GM12878 (cell line): ENCODE data around the gene FBN2. TPM values are rescaled to one million over a fixed set of nuclear protein-coding genes. Genes with fewer than 3 reads are reported as not detected.

Experiments used
- ATAC-seq: fragments of 200-7000 bp; cut with Tn5 transposase; 3 replicates; pipeline ENCODE4 v1.9.1; 2020; ENCODE audit warnings: mild to moderate bottlenecking, moderate library complexity
- BruUV-seq: library from RNA; stranded (reverse); fragments of 400-500 nt; replicated peaks from 2 replicates; lab custom pipeline; 2021; lab: Mats Ljungman, UMichigan
- CTCF ChIA-PET: fragments of 300-600 bp; sonication (Branson Sonifier 250); formaldehyde crosslinking; extraction: SDS; loops from one replicate; lab custom pipeline; 2021; ENCODE audit warnings: inconsistent platforms; lab: Yijun Ruan, JAX
- POLR2A ChIA-PET: fragments of 350-600 bp; formaldehyde crosslinking; extraction: SDS; loops from one replicate; lab custom pipeline; 2021; ENCODE audit warnings: inconsistent platforms; lab: Charles Lee
- RAD21 ChIA-PET: fragments of 300-600 bp; sonication (Branson Sonifier 250); formaldehyde crosslinking; loops from one replicate; lab custom pipeline; 2023; ENCODE audit warnings: antibody characterized with exemption; ENCODE audit not compliant: unreplicated experiment; lab: Charles Lee
- SMC1A ChIA-PET: fragments of 300-600 bp; sonication (Branson Sonifier 250); formaldehyde crosslinking; loops from one replicate; lab custom pipeline; 2023; ENCODE audit not compliant: unreplicated experiment, uncharacterized antibody; lab: Charles Lee
- DNase-seq: peaks from one replicate; pipeline ENCODE4 v3.0.0-alpha.2; 2011; ENCODE audit warnings: low read depth, low spot score
- FAIRE-seq: peaks from 3 replicates; lab custom pipeline; 2011; peaks lifted over from hg19 to GRCh38; lab: Jason Lieb, UNC
- H2AFZ ChIP-seq: 2 replicates; pipeline ENCODE4 v1.6.0; 2011; ENCODE audit warnings: low read depth, low read length, control low read depth; ENCODE audit not compliant: control insufficient read depth
- H3K27ac ChIP-seq: 2 replicates; pipeline ENCODE4 v1.5.1; 2011; ENCODE audit warnings: control low read depth; ENCODE audit not compliant: control insufficient read depth, insufficient read depth
- H3K27me3 ChIP-seq, 2 experiments: replicated peaks in 1 of 2; 2 replicates each; pipeline versions ENCODE4 v1.6.0 to v1.6.1; 2011; ENCODE audit warnings: low read length in 1 of 2; ENCODE audit not compliant: control insufficient read depth in 2 of 2, insufficient read depth in 2 of 2
- H3K36me3 ChIP-seq, 2 experiments: 2 replicates each; pipeline ENCODE4 v1.5.1; 2011; ENCODE audit warnings: low read length in 1 of 2; ENCODE audit not compliant: control insufficient read depth in 2 of 2, insufficient read depth in 2 of 2
- H3K4me1 ChIP-seq: 2 replicates; pipeline ENCODE4 v1.6.1; 2011; ENCODE audit warnings: mild to moderate bottlenecking, low read length, moderate library complexity, mixed read lengths; ENCODE audit not compliant: control insufficient read depth, insufficient read depth
- H3K4me2 ChIP-seq: 2 replicates; pipeline ENCODE4 v1.6.0; 2011; ENCODE audit warnings: control low read depth; ENCODE audit not compliant: control insufficient read depth, insufficient read depth
- H3K4me3 ChIP-seq: fragments of 200-600 bp; sonication (generic); 2 replicates; pipeline ENCODE4 v1.5.1; 2016
- H3K79me2 ChIP-seq: 2 replicates; pipeline ENCODE4 v1.6.0; 2011; ENCODE audit warnings: low read length; ENCODE audit not compliant: control insufficient read depth, insufficient read depth
- H3K9ac ChIP-seq: 2 replicates; pipeline ENCODE4 v1.8.0; 2011; ENCODE audit warnings: low read length, control low read depth, mixed read lengths; ENCODE audit not compliant: control insufficient read depth, insufficient read depth
- H3K9me3 ChIP-seq: replicated peaks from 3 replicates; pipeline ENCODE4 v1.5.1; 2011; ENCODE audit warnings: mild to moderate bottlenecking, low read length; ENCODE audit not compliant: control insufficient read depth, insufficient read depth
- H4K20me1 ChIP-seq: 2 replicates; pipeline ENCODE4 v1.6.0; 2011; ENCODE audit not compliant: control insufficient read depth, insufficient read depth
- CREB1 ChIP-seq: IDR thresholded peaks from 2 replicates; pipeline ENCODE4 v1.6.1; 2012; ENCODE audit warnings: low read depth, mild to moderate bottlenecking, inconsistent platforms
- HDGF ChIP-seq: fragments of 450-650 bp; IDR thresholded peaks from 2 replicates; pipeline ENCODE4 v1.6.1; 2016; ENCODE audit warnings: antibody characterized with exemption
- NFXL1 ChIP-seq: fragments of 450-650 bp; IDR thresholded peaks from 2 replicates; pipeline ENCODE4 v1.6.1; 2017; ENCODE audit warnings: antibody characterized with exemption, mild to moderate bottlenecking, borderline replicate concordance
- SMAD5 ChIP-seq: IDR thresholded peaks from 2 replicates; pipeline ENCODE4 v1.6.1; 2016; ENCODE audit warnings: antibody characterized with exemption, low read depth
- TARDBP ChIP-seq: IDR thresholded peaks from 2 replicates; pipeline ENCODE4 v1.6.1; 2016; ENCODE audit warnings: borderline replicate concordance
- ZBTB4 ChIP-seq: fragments of 450-650 bp; formaldehyde crosslinking; IDR thresholded peaks from 2 replicates; pipeline ENCODE4 v1.4.0; 2022; ENCODE audit warnings: mild to moderate bottlenecking, moderate library complexity
- WGBS: methylation state at CpG from one replicate; pipeline ENCODE4 v1.1.6; 2016; ENCODE audit warnings: low lambda C conversion rate; ENCODE audit not compliant: insufficient replicate concordance, insufficient coverage; ENCODE audit errors: missing lambda C conversion rate; 5-methylcytosine and 5-hydroxymethylcytosine counted together
- in situ Hi-C: fragments of 300-500 bp; cut with MboI; formaldehyde crosslinking; loops from 9 replicates; pipeline ENCODE4 v1.14.3; 2018; ENCODE audit warnings: mixed read lengths
- intact Hi-C: fragments of 100-400 bp; cut with micrococcal nuclease; formaldehyde crosslinking; loops from one replicate; pipeline ENCODE4 v1.14.2; 2022; ENCODE audit not compliant: unreplicated experiment
- polyA plus RNA-seq, 11 experiments: library from polyadenylated mRNA; depleted of rRNA in 4 of 11; unstranded in 6 of 11; stranded (reverse) in 5 of 11; fragments of >200 nt; fragmentation: Nextera tagmentation in 4 of 11; fragmentation: Illumina TruSeq in 1 of 11; extraction: Ambion mirVana in 4 of 11; extraction: Trizol in 1 of 11; gene quantifications; 1 replicate in 1 of 11; 2 replicates in 10 of 11; pipeline versions ENCODE4 v1.2.1 to v1.2.3, GENCODE V29; 2011 to 2016; ENCODE audit warnings: inconsistent platforms in 2 of 11, missing spikeins in 2 of 11, low read depth in 1 of 11
- total RNA-seq, 4 experiments: library from RNA; depleted of rRNA in 3 of 4; stranded (reverse); fragments of >200 nt in 3 of 4; fragmentation: Illumina TruSeq in 1 of 4; extraction: Trizol in 1 of 4; gene quantifications; 2 replicates each; pipeline versions ENCODE4 v1.2.1 to v1.2.3, GENCODE V29; 2013 to 2021

Gene FBN2
- total and polyA plus RNA-seq, 10 of the 15 experiments (the other 5 are each of a cell fraction or from before 2014, with no cell fraction given) = 0.01 to 0.98 (median 0.10) TPM; not detected in 3

- no peaks in the 10 kb centered on the region for H3K79me2 ChIP-seq
- RAD21 ChIA-PET = no interaction called here
- FAIRE-seq = no peak
- in situ Hi-C loops = loop anchor here (25.0 kb wide), 1 partner anchor 1538 kb away; no protein-coding TSS in a partner anchor
- H2AFZ ChIP-seq = no peak overlapping the region
- H3K27me3 ChIP-seq = no peaks in the 10 kb centered on the region
- H3K9me3 ChIP-seq = no peaks in the 10 kb centered on the region
- no TSS peak for BruUV-seq
- H3K27ac ChIP-seq = no peak overlapping the region
- H3K4me1 ChIP-seq = no peaks in the 10 kb centered on the region
- POLR2A ChIA-PET = no interaction called here
- H3K4me3 ChIP-seq = no peak overlapping the region
- DNase-seq = no peak
- CTCF ChIA-PET = no interaction called here
- WGBS = 0% methylated on average over 1 of the region's 1 CpG
- intact Hi-C loops = no loop called here
- H4K20me1 ChIP-seq = no peaks in the 10 kb centered on the region
- no peaks in the 10 kb centered on the region for H3K36me3 ChIP-seq
- no peak overlapping the region for H3K4me2 ChIP-seq
- SMC1A ChIA-PET = interaction anchor here (1.2 kb wide), 1 partner anchor 346 kb away, joined by 4 read pairs; no protein-coding TSS in a partner anchor
- TF ChIP-seq CREB1 = no peak
- no peak for TF ChIP-seq NFXL1
- TF ChIP-seq TARDBP = no peak
- TF ChIP-seq HDGF = no peak
- TF ChIP-seq ZBTB4 (CRISPR knock-in tag) = no peak
- TF ChIP-seq SMAD5 = no peak
- ATAC-seq = no peak
- H3K9ac ChIP-seq = no peak overlapping the region
These were observed 313.7 kb downstream of the FBN2 start for GRCh38 chr5:128224336-128224735.
